HCT116 (cell line): ENCODE results near the gene TMC3. TPM values are rescaled to one million over a fixed set of nuclear protein-coding genes. Genes with fewer than 3 reads are reported as not detected.

Source experiments
- ATAC-seq: fragments of 200-7000 bp; cut with Tn5 transposase; 2 replicates; pipeline ENCODE4 v1.9.1; 2020; ENCODE audit warnings: mild to moderate bottlenecking, moderate library complexity
- BruUV-seq: library from RNA; stranded (reverse); fragments of 400-500 nt; replicated peaks from 2 replicates; lab custom pipeline; 2021; lab: Mats Ljungman, UMichigan
- CTCF ChIA-PET: fragments of 300-600 bp; sonication (Branson Sonifier 250); formaldehyde crosslinking; loops from one replicate; lab custom pipeline; 2021; ENCODE audit warnings: antibody characterized with exemption; lab: Charles Lee
- POLR2A ChIA-PET: fragments of 300-600, 350-600 bp; sonication (Branson Sonifier 250); formaldehyde crosslinking; loops from one replicate; lab custom pipeline; 2021; ENCODE audit warnings: antibody characterized with exemption; lab: Charles Lee
- RAD21 ChIA-PET, 2 experiments: fragments of 300-600 bp; sonication (Branson Sonifier 250); formaldehyde crosslinking; loops; one replicate each; lab custom pipeline; 2023; ENCODE audit warnings: low total read pairs in 2 of 2; ENCODE audit not compliant: uncharacterized antibody in 2 of 2, unreplicated experiment in 2 of 2, low non-redundant PET in 1 of 2; lab: Charles Lee
- DNase-seq: peaks from one replicate; pipeline ENCODE4 v3.0.0-alpha.2; 2010; ENCODE audit warnings: low read depth, low spot score
- H2AFZ ChIP-seq: fragments of 200-600 bp; shearing (Covaris generic), sonication (generic); 2 replicates; pipeline ENCODE4 v1.6.1; 2017; ENCODE audit warnings: low read depth, mixed run types, mixed read lengths, antibody characterized with exemption, low read length; ENCODE audit not compliant: poor library complexity, severe bottlenecking
- H3K27ac ChIP-seq: 2 replicates; pipeline ENCODE4 v1.5.1; 2012; ENCODE audit warnings: low read depth, low read length
- H3K27me3 ChIP-seq: fragments of 200-600 bp; sonication (generic); 2 replicates; pipeline ENCODE4 v1.6.1; 2016; ENCODE audit warnings: mixed run types, low read length, mixed read lengths; ENCODE audit not compliant: insufficient read depth
- H3K36me3 ChIP-seq, 2 experiments: fragments of 200-500 bp in 1 of 2; fragments of 200-600 bp in 1 of 2; sonication (Bioruptor generic) in 1 of 2; sonication (generic) in 1 of 2; 2 replicates each; pipeline versions ENCODE4 v1.5.1 to v1.6.1; 2014 to 2016; ENCODE audit warnings: low read length in 2 of 2, inconsistent platforms in 1 of 2, mixed read lengths in 1 of 2, mixed run types in 1 of 2; ENCODE audit not compliant: insufficient read depth in 2 of 2, control insufficient read depth in 1 of 2
- H3K4me1 ChIP-seq, 2 experiments: fragments of 200-600 bp in 1 of 2; sonication (generic) in 1 of 2; 2 replicates each; pipeline versions ENCODE4 v1.5.1 to v1.6.1; 2012 to 2017; ENCODE audit warnings: low read length in 2 of 2, inconsistent platforms in 1 of 2, mild to moderate bottlenecking in 1 of 2, mixed read lengths in 1 of 2, mixed run types in 1 of 2, moderate library complexity in 1 of 2; ENCODE audit not compliant: insufficient read depth in 2 of 2, control insufficient read depth in 1 of 2
- H3K4me2 ChIP-seq: fragments of 200-600 bp; sonication (generic); 2 replicates; pipeline ENCODE4 v1.6.1; 2017; ENCODE audit warnings: mixed run types, low read length, mixed read lengths
- H3K4me3 ChIP-seq, 2 experiments: fragments of 200-600 bp in 1 of 2; sonication (generic) in 1 of 2; replicated peaks in 1 of 2; 2 replicates each; pipeline ENCODE4 v1.5.1; 2011 to 2016; ENCODE audit warnings: low read length in 2 of 2, control low read depth in 1 of 2, low read depth in 1 of 2, mild to moderate bottlenecking in 1 of 2, mixed read lengths in 1 of 2, mixed run types in 1 of 2
- H3K79me2 ChIP-seq: fragments of 200-600 bp; sonication (generic); 2 replicates; pipeline ENCODE4 v1.6.1; 2017; ENCODE audit warnings: mild to moderate bottlenecking, mixed run types, low read length, moderate library complexity, mixed read lengths; ENCODE audit not compliant: insufficient read depth
- H3K9ac ChIP-seq: fragments of 200-600 bp; sonication (generic); 2 replicates; pipeline ENCODE4 v1.6.1; 2016; ENCODE audit warnings: low read length, mixed read lengths
- H3K9me2 ChIP-seq: fragments of 200-600 bp; sonication (generic), shearing (Covaris generic); 2 replicates; pipeline ENCODE4 v1.6.1; 2017; ENCODE audit warnings: mixed run types, mild to moderate bottlenecking, moderate library complexity; ENCODE audit not compliant: insufficient read depth
- H3K9me3 ChIP-seq, 2 experiments: fragments of 200-500 bp in 1 of 2; fragments of 200-600 bp in 1 of 2; sonication (Bioruptor generic) in 1 of 2; sonication (generic) in 1 of 2; 2 replicates each; pipeline ENCODE4 v1.6.1; 2014 to 2017; ENCODE audit warnings: low read length in 2 of 2, mixed read lengths in 2 of 2, inconsistent platforms in 1 of 2, low read depth in 1 of 2, mild to moderate bottlenecking in 1 of 2, mixed run types in 1 of 2, moderate library complexity in 1 of 2; ENCODE audit not compliant: control insufficient read depth in 1 of 2, insufficient read depth in 1 of 2
- H4K20me1 ChIP-seq: fragments of 200-600 bp; sonication (generic), shearing (Covaris generic); 2 replicates; pipeline ENCODE4 v1.6.1; 2017; ENCODE audit warnings: mixed run types, mild to moderate bottlenecking, moderate library complexity; ENCODE audit not compliant: insufficient read depth
- CBX3 ChIP-seq: IDR thresholded peaks from 2 replicates; pipeline ENCODE4 v1.6.1; 2012; ENCODE audit warnings: low read depth
- CEBPB ChIP-seq: IDR thresholded peaks from 2 replicates; pipeline ENCODE4 v1.6.1; 2012; ENCODE audit warnings: low read depth
- EGR1 ChIP-seq: IDR thresholded peaks from 2 replicates; pipeline ENCODE4 v1.6.1; 2012; ENCODE audit warnings: low read depth
- EZH2phosphoT487 ChIP-seq: fragments of 200-600 bp; IDR thresholded peaks from 2 replicates; pipeline ENCODE4 v1.6.1; 2018; ENCODE audit warnings: antibody characterized with exemption, borderline replicate concordance
- FOSL1 ChIP-seq: IDR thresholded peaks from 2 replicates; pipeline ENCODE4 v1.6.1; 2012; ENCODE audit warnings: low read depth
- RAD21 ChIP-seq: IDR thresholded peaks from 2 replicates; pipeline ENCODE4 v1.6.1; 2012; ENCODE audit warnings: low read depth, mild to moderate bottlenecking
- ZFX ChIP-seq: fragments of 450-650 bp; IDR thresholded peaks from 2 replicates; pipeline ENCODE4 v1.6.1; 2017
- intact Hi-C: fragments of 100-400 bp; cut with micrococcal nuclease; formaldehyde crosslinking; loops from 2 replicates; pipeline ENCODE4 v1.10.0; 2022
- total RNA-seq: library from RNA; stranded (reverse); gene quantifications from one replicate; pipeline ENCODE4 v1.2.1, GENCODE V29; 2021; ENCODE audit not compliant: unreplicated experiment
- TF ChIP-seq, protein P1 (sequence below): IDR thresholded peaks from 2 replicates; pipeline ENCODE4 v1.6.1; 2011; ENCODE audit warnings: mild to moderate bottlenecking, low read length, moderate library complexity; ENCODE audit not compliant: insufficient replicate concordance; ENCODE audit errors: extremely low read depth

Gene TMC3
- total RNA-seq, 1 experiment from 2014 or later: not detected

GRCh38 chr15:81410318-81410753 is 36.3 kb upstream of the TMC3 start (continued):
- TF ChIP-seq CBX3 (no peak), ZFX (no peak), EGR1 (no peak)

- CTCF ChIA-PET: interaction anchor here (2.0 kb wide), 1 partner anchor 142 kb away, joined by 11 read pairs; no protein-coding TSS in a partner anchor
These were observed 33.7 kb upstream of the TMC3 start for GRCh38 chr15:81407718-81408117.

More at GRCh38 chr15:81407718-81408117, 33.7 kb upstream of the TMC3 start:
- no peak for DNase-seq
- no peaks in the 10 kb centered on the region for H3K79me2 ChIP-seq
- intact Hi-C loops: no loop called here
- H3K27ac ChIP-seq: no peak overlapping the region
- H3K36me3 ChIP-seq: no peaks in the 10 kb centered on the region
- H3K4me3 ChIP-seq: no peak overlapping the region
- H2AFZ ChIP-seq: no peak overlapping the region
- no peak for ATAC-seq
- RAD21 ChIA-PET: no interaction called here
- POLR2A ChIA-PET: no interaction called here
- no peak for TF ChIP-seq EZH2phosphoT487
- TF ChIP-seq RAD21: no peak
- no peak for TF ChIP-seq CEBPB
- no peak for TF ChIP-seq FOSL1
- TF ChIP-seq, protein P1, sequence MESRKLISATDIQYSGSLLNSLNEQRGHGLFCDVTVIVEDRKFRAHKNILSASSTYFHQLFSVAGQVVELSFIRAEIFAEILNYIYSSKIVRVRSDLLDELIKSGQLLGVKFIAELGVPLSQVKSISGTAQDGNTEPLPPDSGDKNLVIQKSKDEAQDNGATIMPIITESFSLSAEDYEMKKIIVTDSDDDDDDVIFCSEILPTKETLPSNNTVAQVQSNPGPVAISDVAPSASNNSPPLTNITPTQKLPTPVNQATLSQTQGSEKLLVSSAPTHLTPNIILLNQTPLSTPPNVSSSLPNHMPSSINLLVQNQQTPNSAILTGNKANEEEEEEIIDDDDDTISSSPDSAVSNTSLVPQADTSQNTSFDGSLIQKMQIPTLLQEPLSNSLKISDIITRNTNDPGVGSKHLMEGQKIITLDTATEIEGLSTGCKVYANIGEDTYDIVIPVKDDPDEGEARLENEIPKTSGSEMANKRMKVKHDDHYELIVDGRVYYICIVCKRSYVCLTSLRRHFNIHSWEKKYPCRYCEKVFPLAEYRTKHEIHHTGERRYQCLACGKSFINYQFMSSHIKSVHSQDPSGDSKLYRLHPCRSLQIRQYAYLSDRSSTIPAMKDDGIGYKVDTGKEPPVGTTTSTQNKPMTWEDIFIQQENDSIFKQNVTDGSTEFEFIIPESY: no peak
- no TSS peak for BruUV-seq
- H3K4me1 ChIP-seq: no peaks in the 10 kb centered on the region
- H3K4me2 ChIP-seq: no peak overlapping the region
- no peak overlapping the region for H3K9ac ChIP-seq
- no peaks in the 10 kb centered on the region for H3K9me2 ChIP-seq
- no peaks in the 10 kb centered on the region for H4K20me1 ChIP-seq
- H3K27me3 ChIP-seq: peaks cover 15% of the 10 kb centered on the region
- H3K9me3 ChIP-seq: no peaks in the 10 kb centered on the region
